ENCODE results near the gene ATP8A2.

ATP8A2 gene

GRCh38 chr13:25732111-25732865 lies 360.5 kb downstream of the ATP8A2 start:
- no peak overlapping the region for H3K27ac ChIP-seq
- TF ChIP-seq ZFX (IDR thresholded peaks at IDR 0.05) (no peak), CTCF (conservative IDR thresholded peaks at IDR 0.05) (no peak)

GRCh38 chr13:25733001-25733491 lies 361.3 kb downstream of the ATP8A2 start:
- no peak for TF ChIP-seq ZFX (IDR thresholded peaks at IDR 0.05)
- TF ChIP-seq CTCF (conservative IDR thresholded peaks at IDR 0.05) = no peak
- H3K27ac ChIP-seq = no peak overlapping the region

GRCh38 chr13:25733696-25734435 lies 362.1 kb downstream of the ATP8A2 start:
- TF ChIP-seq ZFX (IDR thresholded peaks at IDR 0.05) (no peak), CTCF (conservative IDR thresholded peaks at IDR 0.05) (no peak)
- no peak overlapping the region for H3K27ac ChIP-seq

- H3K27ac ChIP-seq = no peak overlapping the region
- no peak for TF ChIP-seq CTCF (conservative IDR thresholded peaks at IDR 0.05)
- TF ChIP-seq ZFX (IDR thresholded peaks at IDR 0.05) = no peak
Observed at GRCh38 chr13:25738342-25739196, 366.8 kb downstream of the ATP8A2 start.

- no peak for TF ChIP-seq ZFX (IDR thresholded peaks at IDR 0.05)
- no peak for TF ChIP-seq CTCF (conservative IDR thresholded peaks at IDR 0.05)
- no peak overlapping the region for H3K27ac ChIP-seq
Observed at GRCh38 chr13:25739376-25739775, 367.6 kb downstream of the ATP8A2 start.

GRCh38 chr13:25741796-25742195 lies 370.0 kb downstream of the ATP8A2 start:
- TF ChIP-seq ZFX (IDR thresholded peaks at IDR 0.05) = no peak
- no peak for TF ChIP-seq CTCF (conservative IDR thresholded peaks at IDR 0.05)
- no peak overlapping the region for H3K27ac ChIP-seq
